ENCODE results near the gene NARS2.

GRCh38 chr11:78606667-78607066, 32.0 kb upstream of the NARS2 start:
- no peak for TF ChIP-seq CEBPB (IDR thresholded peaks at IDR 0.05)
- TF ChIP-seq TEAD4 (IDR thresholded peaks at IDR 0.05): no peak
- no peak for TF ChIP-seq EP300 (IDR thresholded peaks at IDR 0.05; ENCODE audit: borderline replicate concordance)
- TF ChIP-seq, protein P1, sequence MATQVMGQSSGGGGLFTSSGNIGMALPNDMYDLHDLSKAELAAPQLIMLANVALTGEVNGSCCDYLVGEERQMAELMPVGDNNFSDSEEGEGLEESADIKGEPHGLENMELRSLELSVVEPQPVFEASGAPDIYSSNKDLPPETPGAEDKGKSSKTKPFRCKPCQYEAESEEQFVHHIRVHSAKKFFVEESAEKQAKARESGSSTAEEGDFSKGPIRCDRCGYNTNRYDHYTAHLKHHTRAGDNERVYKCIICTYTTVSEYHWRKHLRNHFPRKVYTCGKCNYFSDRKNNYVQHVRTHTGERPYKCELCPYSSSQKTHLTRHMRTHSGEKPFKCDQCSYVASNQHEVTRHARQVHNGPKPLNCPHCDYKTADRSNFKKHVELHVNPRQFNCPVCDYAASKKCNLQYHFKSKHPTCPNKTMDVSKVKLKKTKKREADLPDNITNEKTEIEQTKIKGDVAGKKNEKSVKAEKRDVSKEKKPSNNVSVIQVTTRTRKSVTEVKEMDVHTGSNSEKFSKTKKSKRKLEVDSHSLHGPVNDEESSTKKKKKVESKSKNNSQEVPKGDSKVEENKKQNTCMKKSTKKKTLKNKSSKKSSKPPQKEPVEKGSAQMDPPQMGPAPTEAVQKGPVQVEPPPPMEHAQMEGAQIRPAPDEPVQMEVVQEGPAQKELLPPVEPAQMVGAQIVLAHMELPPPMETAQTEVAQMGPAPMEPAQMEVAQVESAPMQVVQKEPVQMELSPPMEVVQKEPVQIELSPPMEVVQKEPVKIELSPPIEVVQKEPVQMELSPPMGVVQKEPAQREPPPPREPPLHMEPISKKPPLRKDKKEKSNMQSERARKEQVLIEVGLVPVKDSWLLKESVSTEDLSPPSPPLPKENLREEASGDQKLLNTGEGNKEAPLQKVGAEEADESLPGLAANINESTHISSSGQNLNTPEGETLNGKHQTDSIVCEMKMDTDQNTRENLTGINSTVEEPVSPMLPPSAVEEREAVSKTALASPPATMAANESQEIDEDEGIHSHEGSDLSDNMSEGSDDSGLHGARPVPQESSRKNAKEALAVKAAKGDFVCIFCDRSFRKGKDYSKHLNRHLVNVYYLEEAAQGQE (IDR thresholded peaks at IDR 0.05; ENCODE audit: low read depth): no peak
- TF ChIP-seq TAF1 (IDR thresholded peaks at IDR 0.05; ENCODE audit: low read depth): no peak
- no peak for TF ChIP-seq CREB1 (IDR thresholded peaks at IDR 0.05; ENCODE audit: low read depth)
- no peak for TF ChIP-seq EGR1 (IDR thresholded peaks at IDR 0.05)
- no peak for TF ChIP-seq MAX (IDR thresholded peaks at IDR 0.05)
- no peak for TF ChIP-seq RAD21 (IDR thresholded peaks at IDR 0.05; ENCODE audit: low read depth)
- no peak for TF ChIP-seq YY1 (IDR thresholded peaks at IDR 0.05; ENCODE audit: low read depth)
